ENCODE measurements around the gene LAMP1.
"Not testable (repeated sequence)": the region's sequence is repeated elsewhere in the genome, so short reads cannot be mapped to it uniquely, and the experiment has no call there.

The LAMP1 gene

GRCh38 chr13:113327766-113328471 lies 30.9 kb downstream of the LAMP1 start:
- no peak for DNase-seq

GRCh38 chr13:113328851-113329250 lies 31.8 kb downstream of the LAMP1 start:
- no peak for DNase-seq

GRCh38 chr13:113329656-113330312 lies 32.7 kb downstream of the LAMP1 start:
- no peak for DNase-seq

GRCh38 chr13:113332615-113333014 lies 35.6 kb downstream of the LAMP1 start:
- no peak for DNase-seq

- DNase-seq = no peak
Measured at GRCh38 chr13:113333076-113333475, 36.0 kb downstream of the LAMP1 start.

- no peak for DNase-seq
Measured at GRCh38 chr13:113337556-113337955, 40.5 kb downstream of the LAMP1 start.

GRCh38 chr13:113337976-113338375 lies 40.9 kb downstream of the LAMP1 start:
- no peak for DNase-seq

GRCh38 chr13:113338451-113338850 lies 41.4 kb downstream of the LAMP1 start:
- DNase-seq = no peak

- no peak for DNase-seq
Measured at GRCh38 chr13:113342820-113343691, 46.0 kb downstream of the LAMP1 start.

- DNase-seq = no peak
Measured at GRCh38 chr13:113343692-113343968, 46.6 kb downstream of the LAMP1 start.

GRCh38 chr13:113345486-113345885 lies 48.4 kb downstream of the LAMP1 start:
- no peak for DNase-seq

- DNase-seq = not testable (repeated sequence)
Measured at GRCh38 chr13:113347736-113348225, 50.7 kb downstream of the LAMP1 start.

GRCh38 chr13:113348591-113348990 lies 51.6 kb downstream of the LAMP1 start:
- no peak for DNase-seq

GRCh38 chr13:113349050-113349449 lies 52.0 kb downstream of the LAMP1 start:
- DNase-seq = no peak

GRCh38 chr13:113349491-113349890 lies 52.5 kb downstream of the LAMP1 start:
- DNase-seq = no peak

GRCh38 chr13:113350065-113350937 lies 53.3 kb downstream of the LAMP1 start:
- DNase-seq = no peak

GRCh38 chr13:113350938-113351335 lies 53.9 kb downstream of the LAMP1 start:
- no peak for DNase-seq

GRCh38 chr13:113351514-113352026 lies 54.5 kb downstream of the LAMP1 start:
- no peak for DNase-seq

- DNase-seq = no peak
Measured at GRCh38 chr13:113353254-113353653, 56.2 kb downstream of the LAMP1 start.

- DNase-seq = no peak
Measured at GRCh38 chr13:113354831-113355610, 58.0 kb downstream of the LAMP1 start.

- no peak for DNase-seq
Measured at GRCh38 chr13:113355621-113356020, 58.6 kb downstream of the LAMP1 start.

GRCh38 chr13:113356596-113356995 lies 59.6 kb downstream of the LAMP1 start:
- DNase-seq = no peak
